Endothelial cell of umbilical vein (primary cell): Measurements from ENCODE around the gene SLITRK4. TPM values are rescaled to one million over a fixed set of nuclear protein-coding genes. Genes with fewer than 3 reads are reported as not detected.

ENCODE experiments used
- BruUV-seq: library from RNA; stranded (reverse); fragments of 400-500 nt; replicated peaks from 2 replicates; lab custom pipeline; 2021; lab: Mats Ljungman, UMichigan
- CTCF ChIA-PET: fragments of 300-600, 350-600 bp; sonication (Branson Sonifier 250); formaldehyde crosslinking; loops from one replicate; lab custom pipeline; 2021; ENCODE audit warnings: antibody characterized with exemption, inconsistent platforms; lab: Charles Lee
- POLR2A ChIA-PET: fragments of 300-600, 350-600 bp; sonication (Branson Sonifier 250); formaldehyde crosslinking; loops from one replicate; lab custom pipeline; 2021; ENCODE audit warnings: antibody characterized with exemption, inconsistent platforms; lab: Charles Lee
- DNase-seq: peaks from one replicate; pipeline ENCODE4 v3.0.0-alpha.2; 2011; ENCODE audit warnings: low read depth, low spot score
- FAIRE-seq: peaks from 2 replicates; lab custom pipeline; 2011; peaks lifted over from hg19 to GRCh38; lab: Jason Lieb, UNC
- H2AFZ ChIP-seq: 2 replicates; pipeline ENCODE4 v1.6.0; 2012; ENCODE audit warnings: low read depth, low read length, control low read depth, inconsistent platforms
- H3K27ac ChIP-seq: 2 replicates; pipeline ENCODE4 v1.5.1; 2011; ENCODE audit warnings: low read depth, mild to moderate bottlenecking, control low read depth, low read length, moderate library complexity; ENCODE audit not compliant: insufficient read depth
- H3K27me3 ChIP-seq, 2 experiments: 2 replicates each; pipeline versions ENCODE4 v1.6.0 to v1.6.1; 2011; ENCODE audit warnings: low read length in 2 of 2, mixed read lengths in 1 of 2; ENCODE audit not compliant: control insufficient read depth in 2 of 2, insufficient read depth in 2 of 2
- H3K36me3 ChIP-seq, 2 experiments: 2 replicates in 1 of 2; 3 replicates in 1 of 2; pipeline ENCODE4 v1.5.1; 2011; ENCODE audit warnings: low read length in 2 of 2, mild to moderate bottlenecking in 1 of 2, moderate library complexity in 1 of 2; ENCODE audit not compliant: control insufficient read depth in 2 of 2, insufficient read depth in 2 of 2; ENCODE audit errors: extremely low read depth in 1 of 2
- H3K4me1 ChIP-seq: 3 replicates; pipeline ENCODE4 v1.5.1; 2011; ENCODE audit warnings: mild to moderate bottlenecking, low read length; ENCODE audit not compliant: control insufficient read depth, insufficient read depth; ENCODE audit errors: extremely low read depth
- H3K4me2 ChIP-seq: 2 replicates; pipeline ENCODE4 v1.6.1; 2011; ENCODE audit warnings: low read length, control low read depth, mixed read lengths; ENCODE audit not compliant: insufficient read depth
- H3K4me3 ChIP-seq, 3 experiments: fragments of 200-600 bp in 1 of 3; sonication (generic), shearing (Covaris generic) in 1 of 3; replicated peaks in 1 of 3; 2 replicates each; pipeline ENCODE4 v1.5.1; 2011 to 2016; ENCODE audit warnings: control low read depth in 3 of 3, low read length in 3 of 3, mild to moderate bottlenecking in 2 of 3, inconsistent platforms in 1 of 3, low read depth in 1 of 3, moderate library complexity in 1 of 3; ENCODE audit not compliant: insufficient read depth in 1 of 3
- H3K79me2 ChIP-seq: 2 replicates; pipeline ENCODE4 v1.6.0; 2012; ENCODE audit warnings: low read length, inconsistent platforms; ENCODE audit not compliant: control insufficient read depth, insufficient read depth
- H3K9ac ChIP-seq: replicated peaks from 2 replicates; pipeline ENCODE3; 2011; ENCODE audit warnings: low read length, control low read depth; ENCODE audit not compliant: insufficient read depth; ENCODE audit errors: extremely low read depth
- H3K9me1 ChIP-seq: replicated peaks from 3 replicates; pipeline ENCODE4 v1.6.0; 2011; ENCODE audit warnings: mild to moderate bottlenecking, low read length; ENCODE audit not compliant: control insufficient read depth, insufficient read depth; ENCODE audit errors: extremely low read depth
- H3K9me3 ChIP-seq: replicated peaks from 2 replicates; pipeline ENCODE4 v1.5.1; 2012; ENCODE audit warnings: low read length, inconsistent platforms; ENCODE audit not compliant: control insufficient read depth, insufficient read depth
- H4K20me1 ChIP-seq: replicated peaks from 2 replicates; pipeline ENCODE3; 2011; ENCODE audit warnings: mild to moderate bottlenecking, low read length; ENCODE audit not compliant: control insufficient read depth, insufficient read depth; ENCODE audit errors: extremely low read depth
- CTCF ChIP-seq, 2 donors: IDR thresholded peaks; 1 replicate in 1 of 2; 2 replicates in 1 of 2; pipeline ENCODE4 v1.5.1; 2011; ENCODE audit warnings: low read length in 2 of 2, mild to moderate bottlenecking in 2 of 2, moderate library complexity in 2 of 2, control low read depth in 1 of 2, inconsistent platforms in 1 of 2, low read depth in 1 of 2; ENCODE audit not compliant: insufficient read depth in 1 of 2; ENCODE audit errors: extremely low read depth in 1 of 2
- EZH2 ChIP-seq: IDR thresholded peaks from 2 replicates; pipeline ENCODE4 v1.6.1; 2012; ENCODE audit warnings: borderline replicate concordance, low read depth, mild to moderate bottlenecking, moderate library complexity, low read length, inconsistent platforms; ENCODE audit not compliant: severe bottlenecking
- FOS ChIP-seq: IDR thresholded peaks from 2 replicates; pipeline ENCODE4 v1.6.1; 2011; ENCODE audit warnings: mild to moderate bottlenecking, low read length, moderate library complexity, borderline replicate concordance; ENCODE audit not compliant: insufficient read depth
- GATA2 ChIP-seq: IDR thresholded peaks from 2 replicates; pipeline ENCODE4 v1.7.0; 2011; ENCODE audit warnings: low read depth, mild to moderate bottlenecking, moderate library complexity, mixed read lengths, low read length; ENCODE audit not compliant: insufficient read length, insufficient read depth
- JUN ChIP-seq: IDR thresholded peaks from 2 replicates; pipeline ENCODE4 v1.6.1; 2011; ENCODE audit warnings: borderline replicate concordance, low read depth; ENCODE audit not compliant: insufficient read length, insufficient read depth
- MYC ChIP-seq: IDR thresholded peaks from one replicate; pipeline ENCODE4 v1.6.1; 2011; ENCODE audit warnings: mild to moderate bottlenecking, low read depth, low read length
- POLR2A ChIP-seq: IDR thresholded peaks from 2 replicates; pipeline ENCODE4 v1.6.1; 2012; ENCODE audit warnings: low read depth, mild to moderate bottlenecking, control low read depth, low read length
- POLR2AphosphoS5 ChIP-seq: IDR thresholded peaks from 2 replicates; pipeline ENCODE4 v1.6.1; 2012; ENCODE audit warnings: low read depth, mild to moderate bottlenecking, control low read depth, low read length, moderate library complexity; ENCODE audit not compliant: insufficient read depth
- dilution Hi-C: fragments of 300-500 bp; cut with MboI; formaldehyde crosslinking; loops from one replicate; pipeline ENCODE4 v1.15.0; 2019; ENCODE audit warnings: low sequenced_read_pairs; ENCODE audit not compliant: extremely low pct_ligation_motif_present
- intact Hi-C: fragments of 100-400 bp; cut with micrococcal nuclease; formaldehyde crosslinking; loops from one replicate; pipeline ENCODE4 v1.10.0; 2022
- polyA plus RNA-seq, 4 experiments: library from polyadenylated mRNA; depleted of rRNA in 3 of 4; stranded (reverse) in 3 of 4; unstranded in 1 of 4; fragments of >200 nt; gene quantifications; 2 replicates each; pipeline versions ENCODE4 v1.2.1 to v1.2.3, GENCODE V29; 2011 to 2012; ENCODE audit warnings: missing spikeins in 1 of 4
- total RNA-seq: library from RNA; stranded (reverse); gene quantifications from 2 replicates; pipeline ENCODE4 v1.2.3, GENCODE V29; 2021
- TF ChIP-seq, protein P1 (sequence below): IDR thresholded peaks from 2 replicates; pipeline ENCODE4 v1.6.1; 2011; ENCODE audit not compliant: insufficient read depth, insufficient read length

Gene SLITRK4
- total and polyA plus RNA-seq, 2 donors (not counting 3 experiments of a cell fraction or from before 2014, with no cell fraction given) = 0.04 to 0.77 TPM

GRCh38 chrX:143634309-143634662 lies 1.6 kb downstream of the SLITRK4 start:
- H4K20me1 ChIP-seq = no peaks in the 10 kb centered on the region
- POLR2A ChIA-PET = no interaction called here
- dilution Hi-C loops (no loop called here), intact Hi-C loops (no loop called here)
- BruUV-seq = no TSS peak
- CTCF ChIA-PET = no interaction called here
- TF ChIP-seq FOS (no peak), POLR2A (no peak), MYC (no peak), JUN (no peak), CTCF (IDR thresholded peaks at IDR 0.05; ENCODE audit: extremely low read depth in 1 of 2, insufficient read depth in 1 of 2, low read depth in 1 of 2, low read length in 2 of 2) (no peak), POLR2AphosphoS5 (no peak), EZH2 (no peak), GATA2 (no peak)
- TF ChIP-seq, protein P1, sequence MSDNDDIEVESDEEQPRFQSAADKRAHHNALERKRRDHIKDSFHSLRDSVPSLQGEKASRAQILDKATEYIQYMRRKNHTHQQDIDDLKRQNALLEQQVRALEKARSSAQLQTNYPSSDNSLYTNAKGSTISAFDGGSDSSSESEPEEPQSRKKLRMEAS = no peak
- H2AFZ ChIP-seq = no peak overlapping the region
- FAIRE-seq = no peak
- H3K4me3 ChIP-seq = no peak overlapping the region
- H3K27me3 ChIP-seq = no peaks in the 10 kb centered on the region
- no peaks in the 10 kb centered on the region for H3K79me2 ChIP-seq
- DNase-seq = no peak
- no peaks in the 10 kb centered on the region for H3K9me1 ChIP-seq
- H3K4me1 ChIP-seq = no peaks in the 10 kb centered on the region
- H3K4me2 ChIP-seq = no peak overlapping the region
- no peak overlapping the region for H3K27ac ChIP-seq
- H3K36me3 ChIP-seq = no peaks in the 10 kb centered on the region
- H3K9me3 ChIP-seq = no peaks in the 10 kb centered on the region
- no peak overlapping the region for H3K9ac ChIP-seq
